ENCODE measurements around the gene SUSD5.
"Not testable (repeated sequence)": the region's sequence is repeated elsewhere in the genome, so short reads cannot be mapped to it uniquely, and the experiment has no call there.

Gene SUSD5

DNA sequence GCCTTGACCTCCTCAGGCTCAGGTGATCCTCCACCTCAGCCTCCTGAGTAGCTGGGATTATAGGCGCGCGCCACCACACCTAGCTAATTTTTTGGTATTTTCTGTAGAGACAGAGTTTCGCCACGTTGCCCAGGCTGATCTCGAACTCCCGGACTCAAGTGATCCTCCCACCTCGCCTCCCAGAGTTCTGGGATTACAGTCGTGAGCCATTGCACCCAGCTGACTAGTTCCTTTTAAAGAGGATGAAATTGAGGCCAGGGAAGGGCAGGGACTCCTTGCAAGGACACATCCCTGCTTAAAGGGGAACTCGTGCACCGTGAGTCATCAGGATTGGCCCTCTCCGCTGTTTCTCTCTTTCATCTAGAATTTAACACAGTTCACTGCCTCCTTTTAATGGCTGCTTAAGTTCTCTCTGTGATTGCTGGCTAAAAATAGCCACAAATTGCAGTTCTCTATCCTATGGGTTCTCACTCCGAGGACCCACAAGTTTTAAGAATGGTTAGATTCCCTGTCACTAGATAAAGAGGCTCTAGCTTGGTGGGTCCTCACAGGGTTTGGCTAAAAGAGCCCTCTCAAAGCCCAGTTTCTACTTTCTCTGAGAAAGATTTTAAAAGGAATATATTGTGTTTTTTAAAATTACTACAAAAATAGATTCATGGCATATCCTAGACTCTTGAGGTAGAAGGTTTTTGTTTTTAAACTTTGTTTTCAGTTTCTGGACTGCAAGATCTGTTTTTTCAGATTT lies 103.4 kb downstream of the SUSD5 start:
- DNase-seq (ENCODE audit: low spot score), result peak; percentile 43

GRCh38 chr3:33114622-33115023 lies 104.0 kb downstream of the SUSD5 start:
- DNase-seq (ENCODE audit: low spot score), result no peak

GRCh38 chr3:33113772-33114621 lies 104.6 kb downstream of the SUSD5 start, which contains the start of gene CRTAP:
TSS of gene CRTAP (plus strand) at chr3:33114014. CDS start at chr3:33114078, 64 bp downstream.
- DNase-seq (ENCODE audit: low spot score), result peak; percentile 90

- no peak for DNase-seq (ENCODE audit: low spot score)
Measured at GRCh38 chr3:33111581-33111980, 107.0 kb downstream of the SUSD5 start.

GRCh38 chr3:33106854-33107253 lies 111.8 kb downstream of the SUSD5 start:
- not testable (repeated sequence) for DNase-seq (ENCODE audit: low spot score)

DNA sequence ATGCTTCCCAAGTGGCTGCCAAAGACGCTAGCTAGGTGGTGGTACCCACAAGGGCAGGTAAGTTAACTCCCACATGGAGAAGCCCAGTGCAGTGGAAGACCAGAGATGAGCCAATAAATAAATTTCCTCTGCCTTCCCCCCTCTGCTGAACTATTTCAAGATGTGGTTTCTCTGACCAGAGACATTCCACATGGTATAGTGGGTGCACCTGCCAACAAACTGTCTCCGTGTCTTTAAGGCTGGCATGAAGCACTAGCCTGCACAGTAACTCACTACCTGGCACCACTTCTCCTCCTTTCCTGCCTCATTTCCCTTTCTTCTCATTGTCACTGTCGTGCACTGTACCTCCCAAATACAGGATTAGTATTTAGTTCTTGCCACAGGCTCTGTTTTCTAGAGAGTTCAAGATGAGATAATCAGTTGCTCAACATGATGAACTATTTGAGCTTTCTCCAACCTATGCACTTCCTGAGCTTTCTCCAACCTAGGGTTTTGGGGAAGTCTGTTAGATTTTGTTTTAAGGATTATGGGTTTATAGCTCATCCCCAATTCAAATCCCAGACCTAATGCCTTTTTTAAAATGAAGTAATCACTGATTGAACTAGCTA lies 113.2 kb downstream of the SUSD5 start:
- no peak for DNase-seq (ENCODE audit: low spot score)

GRCh38 chr3:33104803-33105202 lies 113.8 kb downstream of the SUSD5 start:
- no peak for DNase-seq (ENCODE audit: low spot score)

GRCh38 chr3:33103480-33103879 lies 115.1 kb downstream of the SUSD5 start:
- DNase-seq (ENCODE audit: low spot score), result no peak

DNA sequence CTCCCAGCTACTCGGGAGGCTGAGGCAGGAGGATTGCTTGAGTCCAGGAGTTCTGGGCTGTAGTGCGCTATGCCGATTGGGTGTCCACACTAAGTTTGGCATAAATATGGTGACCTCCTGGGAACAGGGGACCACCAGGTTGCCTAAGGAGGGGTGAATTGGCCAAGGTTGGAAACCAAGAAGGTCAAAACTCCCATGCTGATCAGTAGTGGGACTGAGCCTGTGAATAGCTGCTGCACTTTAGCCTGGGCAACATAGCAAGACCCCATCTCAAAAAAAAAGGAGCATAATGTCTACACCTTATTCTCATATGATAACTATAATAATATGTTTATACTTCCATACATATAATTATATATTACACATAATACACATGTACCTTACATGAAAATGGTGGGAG lies 115.6 kb downstream of the SUSD5 start:
- DNase-seq (ENCODE audit: low spot score), result no peak

GRCh38 chr3:33100229-33100628 lies 118.4 kb downstream of the SUSD5 start:
- no peak for DNase-seq (ENCODE audit: low spot score)

All from hematopoietic multipotent progenitor cell treated with erythropoietin and hydrocortisone succinate and interleukin-3 and kit ligand, for 15 days (in vitro differentiated cells).